ENCODE measurements around the gene PKNOX2. TPM values are rescaled to one million over a fixed set of nuclear protein-coding genes. Genes with fewer than 3 reads are reported as not detected.

PKNOX2 gene
- total RNA-seq: not detected

GRCh38 chr11:125164422-125165110, at the start of gene PKNOX2:
Gene PKNOX2 (plus strand): TSS chr11:125164751. CDS start chr11:125351306, 186,555 bp downstream.
- DNase-seq (ENCODE audit: low read depth in 2 of 3, low spot score in 2 of 3): peak; percentile 18 to 64 (median 56)

- no peak for DNase-seq (ENCODE audit: low read depth in 2 of 3, low spot score in 2 of 3)
These were observed 47.1 kb upstream of the PKNOX2 start for GRCh38 chr11:125117429-125117828.

GRCh38 chr11:125123194-125123946, 41.2 kb upstream of the PKNOX2 start:
- DNase-seq (ENCODE audit: low read depth in 2 of 3, low spot score in 2 of 3): no peak

- peak in 1 of 3 donors; percentile 33 for DNase-seq (ENCODE audit: low read depth in 2 of 3, low spot score in 2 of 3)
These were observed 40.5 kb upstream of the PKNOX2 start for GRCh38 chr11:125123947-125124617.

- DNase-seq (ENCODE audit: low read depth in 2 of 3, low spot score in 2 of 3): peak in 1 of 3 donors; percentile 16
These were observed 39.9 kb upstream of the PKNOX2 start for GRCh38 chr11:125124618-125124992.

GRCh38 chr11:125128450-125128849, 36.1 kb upstream of the PKNOX2 start:
- DNase-seq (ENCODE audit: low read depth in 2 of 3, low spot score in 2 of 3): no peak

- DNase-seq (ENCODE audit: low read depth in 2 of 3, low spot score in 2 of 3): no peak
These were observed 35.1 kb upstream of the PKNOX2 start for GRCh38 chr11:125129316-125129993.

GRCh38 chr11:125132071-125132470, 32.5 kb upstream of the PKNOX2 start:
- no peak for DNase-seq (ENCODE audit: low read depth in 2 of 3, low spot score in 2 of 3)

- no peak for DNase-seq (ENCODE audit: low read depth in 2 of 3, low spot score in 2 of 3)
These were observed 32.0 kb upstream of the PKNOX2 start for GRCh38 chr11:125132596-125132995.

GRCh38 chr11:125136001-125136400, 28.6 kb upstream of the PKNOX2 start:
- DNase-seq (ENCODE audit: low read depth in 2 of 3, low spot score in 2 of 3): no peak

- DNase-seq (ENCODE audit: low read depth in 2 of 3, low spot score in 2 of 3): no peak
These were observed 25.6 kb upstream of the PKNOX2 start for GRCh38 chr11:125138966-125139365.

- no peak for DNase-seq (ENCODE audit: low read depth in 2 of 3, low spot score in 2 of 3)
These were observed 24.8 kb upstream of the PKNOX2 start for GRCh38 chr11:125139778-125140177.

- no peak for DNase-seq (ENCODE audit: low read depth in 2 of 3, low spot score in 2 of 3)
These were observed 24.3 kb upstream of the PKNOX2 start for GRCh38 chr11:125140233-125140632.

- DNase-seq (ENCODE audit: low read depth in 2 of 3, low spot score in 2 of 3): no peak
These were observed 23.4 kb upstream of the PKNOX2 start for GRCh38 chr11:125141178-125141577.

GRCh38 chr11:125141686-125142535, 22.6 kb upstream of the PKNOX2 start:
- peak; percentile 40 to 55 (median 42) for DNase-seq (ENCODE audit: low read depth in 2 of 3, low spot score in 2 of 3)

GRCh38 chr11:125146232-125146631, 18.3 kb upstream of the PKNOX2 start:
- DNase-seq (ENCODE audit: low read depth in 2 of 3, low spot score in 2 of 3): no peak

- no peak for DNase-seq (ENCODE audit: low read depth in 2 of 3, low spot score in 2 of 3)
These were observed 17.3 kb upstream of the PKNOX2 start for GRCh38 chr11:125147280-125147679.

GRCh38 chr11:125148011-125148410, 16.5 kb upstream of the PKNOX2 start:
- DNase-seq (ENCODE audit: low read depth in 2 of 3, low spot score in 2 of 3): no peak

- no peak for DNase-seq (ENCODE audit: low read depth in 2 of 3, low spot score in 2 of 3)
These were observed 15.8 kb upstream of the PKNOX2 start for GRCh38 chr11:125148743-125149142.

- DNase-seq (ENCODE audit: low read depth in 2 of 3, low spot score in 2 of 3): no peak
These were observed 10.7 kb upstream of the PKNOX2 start for GRCh38 chr11:125153837-125154236.
